SK-N-SH treated with all-trans-retinoic acid at 6 μM for 48 hours (cell line): ENCODE results near the gene C2orf74.
"Not testable (repeated sequence)": the region's sequence is repeated elsewhere in the genome, so short reads cannot be mapped to it uniquely, and the experiment has no call there.

Source experiments
- ATAC-seq: fragments of 200-7000 bp; cut with Tn5 transposase; 3 replicates; pipeline ENCODE4 v1.9.1; 2020; ENCODE audit warnings: mild to moderate bottlenecking, moderate library complexity
- ARNTL ChIP-seq: fragments of 450-650 bp; formaldehyde crosslinking; IDR thresholded peaks from 2 replicates; pipeline ENCODE4 v1.5.0; 2020; ENCODE audit warnings: low read depth, mild to moderate bottlenecking, moderate library complexity, borderline replicate concordance
- BACH2 ChIP-seq: fragments of 250-450 bp; sonication (Bioruptor Pico); IDR thresholded peaks from 2 replicates; pipeline ENCODE4 v1.9.0; 2021; ENCODE audit warnings: mild to moderate bottlenecking, borderline replicate concordance
- CSDC2 ChIP-seq: fragments of 250-450 bp; sonication (Bioruptor Pico); IDR thresholded peaks from 2 replicates; pipeline ENCODE4 v1.5.0; 2020; ENCODE audit warnings: mild to moderate bottlenecking, moderate library complexity
- ESRRG ChIP-seq: fragments of 250-450 bp; sonication (Bioruptor Pico); IDR thresholded peaks from 2 replicates; pipeline ENCODE4 v1.6.1; 2021; ENCODE audit warnings: mild to moderate bottlenecking
- GLIS3 ChIP-seq: fragments of 250-450 bp; sonication (Bioruptor Pico); IDR thresholded peaks from 2 replicates; pipeline ENCODE4 v1.5.0; 2020; ENCODE audit warnings: mild to moderate bottlenecking, moderate library complexity
- PPARA ChIP-seq: fragments of 250-450 bp; sonication (Bioruptor Pico); IDR thresholded peaks from 2 replicates; pipeline ENCODE4 v1.5.0; 2020; ENCODE audit warnings: mild to moderate bottlenecking, borderline replicate concordance
- RARB ChIP-seq: fragments of 250-450 bp; sonication (Bioruptor Pico); IDR thresholded peaks from 2 replicates; pipeline ENCODE4 v1.8.0; 2021; ENCODE audit warnings: mild to moderate bottlenecking, moderate library complexity
- SNAI2 ChIP-seq: fragments of 250-450 bp; sonication (Bioruptor Pico); IDR thresholded peaks from 2 replicates; pipeline ENCODE4 v1.5.0; 2020; ENCODE audit warnings: mild to moderate bottlenecking, moderate library complexity
- TCF4 ChIP-seq: fragments of 250-450 bp; sonication (Bioruptor Pico); IDR thresholded peaks from 2 replicates; pipeline ENCODE4 v1.8.0; 2021; ENCODE audit warnings: mild to moderate bottlenecking, moderate library complexity, borderline replicate concordance
- TSHZ2 ChIP-seq: fragments of 250-450 bp; sonication (Bioruptor Pico); IDR thresholded peaks from 2 replicates; pipeline ENCODE4 v1.5.0; 2020; ENCODE audit warnings: mild to moderate bottlenecking, moderate library complexity
- ZFP3 ChIP-seq: fragments of 250-450 bp; sonication (Bioruptor Pico); IDR thresholded peaks from 2 replicates; pipeline ENCODE4 v1.5.0; 2020; ENCODE audit warnings: mild to moderate bottlenecking, moderate library complexity
- ZNF565 ChIP-seq: fragments of 450-650 bp; formaldehyde crosslinking; conservative IDR thresholded peaks from 2 replicates; pipeline ENCODE4 v1.5.0; 2020; ENCODE audit warnings: low read depth, mild to moderate bottlenecking, moderate library complexity
- ZNF8 ChIP-seq: fragments of 450-650 bp; formaldehyde crosslinking; IDR thresholded peaks from 2 replicates; pipeline ENCODE4 v1.5.0; 2020; ENCODE audit warnings: mild to moderate bottlenecking, moderate library complexity
- TF ChIP-seq, protein P1 (sequence below): fragments of 250-450 bp; sonication (Bioruptor Pico); IDR thresholded peaks from 2 replicates; pipeline ENCODE4 v1.5.1; 2021; ENCODE audit warnings: mild to moderate bottlenecking, moderate library complexity
- TF ChIP-seq, protein P2 (sequence below): fragments of 250-450 bp; sonication (Bioruptor Pico); IDR thresholded peaks from 2 replicates; pipeline ENCODE4 v1.5.1; 2020; ENCODE audit warnings: low read depth, mild to moderate bottlenecking, moderate library complexity
- TF ChIP-seq, protein P3 (sequence below): fragments of 250-450 bp; sonication (Bioruptor Pico); IDR thresholded peaks from 2 replicates; pipeline ENCODE4 v1.8.0; 2021; ENCODE audit warnings: low read depth, mild to moderate bottlenecking, moderate library complexity, borderline replicate concordance

The C2orf74 gene

GRCh38 chr2:61125123-61125710, 36.8 kb upstream of the C2orf74 start:
- ATAC-seq: no peak
- no peak for TF ChIP-seq ZNF565 (CRISPR knock-in tag)
- no peak for TF ChIP-seq BACH2 (CRISPR knock-in tag)
- TF ChIP-seq RARB (CRISPR knock-in tag): no peak
- no peak for TF ChIP-seq TSHZ2
- no peak for TF ChIP-seq ARNTL
- no peak for TF ChIP-seq CSDC2
- no peak for TF ChIP-seq ZFP3 (CRISPR knock-in tag)
- TF ChIP-seq TCF4 (CRISPR knock-in tag): no peak

- no peak for ATAC-seq
- TF ChIP-seq PPARA (CRISPR knock-in tag): no peak
- TF ChIP-seq, all 23 proteins: peak for 0
These were observed 36.2 kb upstream of the C2orf74 start for GRCh38 chr2:61125798-61126197.

DNA sequence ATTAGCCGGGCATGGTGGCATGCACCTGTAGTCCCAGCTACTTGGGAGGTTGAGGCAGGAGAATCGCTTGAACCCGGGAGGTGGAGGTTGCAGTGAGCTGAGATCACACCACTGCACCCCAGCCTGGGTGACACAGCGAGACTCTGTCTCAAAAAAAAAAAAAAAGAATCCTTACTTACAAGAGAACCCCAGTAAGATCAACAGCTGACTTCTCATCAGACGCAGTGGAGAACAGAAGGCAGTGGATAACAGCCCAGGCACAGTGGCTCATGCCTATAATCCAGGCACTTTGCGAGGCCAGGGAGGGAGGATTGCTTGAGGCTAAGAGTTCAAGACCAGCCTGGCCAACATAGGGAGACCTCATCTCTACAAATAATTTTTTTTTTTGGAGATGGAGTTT, 33.9 kb upstream of the C2orf74 start:
- not testable (repeated sequence) for ATAC-seq

GRCh38 chr2:61134141-61134540, 27.8 kb upstream of the C2orf74 start:
- no peak for ATAC-seq
- TF ChIP-seq, protein P1, sequence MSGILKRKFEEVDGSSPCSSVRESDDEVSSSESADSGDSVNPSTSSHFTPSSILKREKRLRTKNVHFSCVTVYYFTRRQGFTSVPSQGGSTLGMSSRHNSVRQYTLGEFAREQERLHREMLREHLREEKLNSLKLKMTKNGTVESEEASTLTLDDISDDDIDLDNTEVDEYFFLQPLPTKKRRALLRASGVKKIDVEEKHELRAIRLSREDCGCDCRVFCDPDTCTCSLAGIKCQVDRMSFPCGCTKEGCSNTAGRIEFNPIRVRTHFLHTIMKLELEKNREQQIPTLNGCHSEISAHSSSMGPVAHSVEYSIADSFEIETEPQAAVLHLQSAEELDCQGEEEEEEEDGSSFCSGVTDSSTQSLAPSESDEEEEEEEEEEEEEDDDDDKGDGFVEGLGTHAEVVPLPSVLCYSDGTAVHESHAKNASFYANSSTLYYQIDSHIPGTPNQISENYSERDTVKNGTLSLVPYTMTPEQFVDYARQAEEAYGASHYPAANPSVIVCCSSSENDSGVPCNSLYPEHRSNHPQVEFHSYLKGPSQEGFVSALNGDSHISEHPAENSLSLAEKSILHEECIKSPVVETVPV (CRISPR knock-in tag): no peak
- TF ChIP-seq CSDC2 (no peak), SNAI2 (CRISPR knock-in tag) (no peak)

GRCh38 chr2:61135510-61135909, 26.5 kb upstream of the C2orf74 start:
- ATAC-seq: peak; percentile 96
- TF ChIP-seq ARNTL (no peak), ZNF8 (CRISPR knock-in tag) (no peak), GLIS3 (CRISPR knock-in tag) (no peak), RARB (CRISPR knock-in tag) (no peak), TCF4 (CRISPR knock-in tag) (no peak), CSDC2 (no peak), SNAI2 (CRISPR knock-in tag) (no peak), PPARA (CRISPR knock-in tag) (no peak), ZFP3 (CRISPR knock-in tag) (no peak), ESRRG (CRISPR knock-in tag) (no peak), TSHZ2 (no peak), BACH2 (CRISPR knock-in tag) (no peak)
- TF ChIP-seq, protein P2, sequence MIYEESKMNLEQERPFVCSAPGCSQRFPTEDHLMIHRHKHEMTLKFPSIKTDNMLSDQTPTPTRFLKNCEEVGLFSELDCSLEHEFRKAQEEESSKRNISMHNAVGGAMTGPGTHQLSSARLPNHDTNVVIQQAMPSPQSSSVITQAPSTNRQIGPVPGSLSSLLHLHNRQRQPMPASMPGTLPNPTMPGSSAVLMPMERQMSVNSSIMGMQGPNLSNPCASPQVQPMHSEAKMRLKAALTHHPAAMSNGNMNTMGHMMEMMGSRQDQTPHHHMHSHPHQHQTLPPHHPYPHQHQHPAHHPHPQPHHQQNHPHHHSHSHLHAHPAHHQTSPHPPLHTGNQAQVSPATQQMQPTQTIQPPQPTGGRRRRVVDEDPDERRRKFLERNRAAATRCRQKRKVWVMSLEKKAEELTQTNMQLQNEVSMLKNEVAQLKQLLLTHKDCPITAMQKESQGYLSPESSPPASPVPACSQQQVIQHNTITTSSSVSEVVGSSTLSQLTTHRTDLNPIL (CRISPR knock-in tag): no peak
- TF ChIP-seq, protein P3, sequence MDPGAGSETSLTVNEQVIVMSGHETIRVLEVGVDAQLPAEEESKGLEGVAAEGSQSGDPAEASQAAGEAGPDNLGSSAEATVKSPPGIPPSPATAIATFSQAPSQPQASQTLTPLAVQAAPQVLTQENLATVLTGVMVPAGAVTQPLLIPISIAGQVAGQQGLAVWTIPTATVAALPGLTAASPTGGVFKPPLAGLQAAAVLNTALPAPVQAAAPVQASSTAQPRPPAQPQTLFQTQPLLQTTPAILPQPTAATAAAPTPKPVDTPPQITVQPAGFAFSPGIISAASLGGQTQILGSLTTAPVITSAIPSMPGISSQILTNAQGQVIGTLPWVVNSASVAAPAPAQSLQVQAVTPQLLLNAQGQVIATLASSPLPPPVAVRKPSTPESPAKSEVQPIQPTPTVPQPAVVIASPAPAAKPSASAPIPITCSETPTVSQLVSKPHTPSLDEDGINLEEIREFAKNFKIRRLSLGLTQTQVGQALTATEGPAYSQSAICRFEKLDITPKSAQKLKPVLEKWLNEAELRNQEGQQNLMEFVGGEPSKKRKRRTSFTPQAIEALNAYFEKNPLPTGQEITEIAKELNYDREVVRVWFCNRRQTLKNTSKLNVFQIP (CRISPR knock-in tag): no peak
- TF ChIP-seq, all 23 proteins: peak for 0
